HepG2 (cell line): ENCODE data around the gene AQP5. TPM values are rescaled to one million over a fixed set of nuclear protein-coding genes. Genes with fewer than 3 reads are reported as not detected.

Source experiments
- ATAC-seq: fragments of 200-7000 bp; cut with Tn5 transposase; 3 replicates; pipeline ENCODE4 v1.9.1; 2020; ENCODE audit warnings: mild to moderate bottlenecking, moderate library complexity
- BruUV-seq: library from RNA; stranded (reverse); fragments of 400-500 nt; replicated peaks from 2 replicates; lab custom pipeline; 2021; lab: Mats Ljungman, UMichigan
- CTCF ChIA-PET: fragments of 300-600 bp; formaldehyde crosslinking; extraction: SDS; loops from one replicate; lab custom pipeline; 2021; ENCODE audit warnings: low total read pairs, inconsistent platforms, low intra/inter-chr PET ratio; lab: Yijun Ruan, JAX
- POLR2A ChIA-PET: fragments of 350-600 bp; sonication (Branson Sonifier 250); formaldehyde crosslinking; loops from one replicate; lab custom pipeline; 2020; ENCODE audit warnings: antibody characterized with exemption, inconsistent platforms; lab: Yijun Ruan, JAX
- DNase-seq: peaks from one replicate; pipeline ENCODE4 v3.0.0-alpha.2; 2015; ENCODE audit warnings: low spot score
- FAIRE-seq: peaks from 3 replicates; lab custom pipeline; 2011; peaks lifted over from hg19 to GRCh38; lab: Jason Lieb, UNC
- H2AFZ ChIP-seq: one replicate; pipeline ENCODE4 v1.6.1; 2011; ENCODE audit warnings: low read length, inconsistent platforms
- H3K27ac ChIP-seq: fragments of 300-600 bp; 3 replicates; pipeline ENCODE4 v1.8.0; 2011; ENCODE audit warnings: mixed run types, mild to moderate bottlenecking, mixed read lengths, low read length, inconsistent platforms; ENCODE audit not compliant: insufficient read depth; ENCODE audit errors: extremely low read length
- H3K27me3 ChIP-seq, 2 experiments: fragments of 200-600 bp in 1 of 2; 2 replicates in 1 of 2; 3 replicates in 1 of 2; pipeline versions ENCODE4 v1.6.0 to v1.8.0; 2011; ENCODE audit warnings: low read length in 2 of 2, mild to moderate bottlenecking in 2 of 2, moderate library complexity in 2 of 2, inconsistent platforms in 1 of 2; ENCODE audit not compliant: insufficient read depth in 2 of 2, control insufficient read depth in 1 of 2
- H3K36me3 ChIP-seq, 2 experiments: fragments of 200-600 bp in 1 of 2; replicated peaks in 1 of 2; 2 replicates in 1 of 2; 3 replicates in 1 of 2; pipeline versions ENCODE4 v1.5.1 to v1.8.0; 2011; ENCODE audit warnings: low read length in 2 of 2, inconsistent platforms in 1 of 2; ENCODE audit not compliant: insufficient read depth in 2 of 2, control insufficient read depth in 1 of 2
- H3K4me1 ChIP-seq: 2 replicates; pipeline ENCODE4 v1.5.1; 2012; ENCODE audit warnings: low read length, inconsistent platforms; ENCODE audit not compliant: insufficient read depth
- H3K4me2 ChIP-seq: 2 replicates; pipeline ENCODE4 v1.6.0; 2011; ENCODE audit warnings: low read depth, low read length, inconsistent platforms
- H3K4me3 ChIP-seq, 3 experiments: fragments of 200-600 bp in 1 of 3; sonication (generic), shearing (Covaris generic) in 1 of 3; replicated peaks in 1 of 3; 2 replicates each; pipeline ENCODE4 v1.5.1; 2011 to 2016; ENCODE audit warnings: low read length in 3 of 3, inconsistent platforms in 2 of 3, low read depth in 2 of 3, mild to moderate bottlenecking in 2 of 3, control low read depth in 1 of 3, mixed read lengths in 1 of 3; ENCODE audit not compliant: insufficient read depth in 1 of 3
- H3K79me2 ChIP-seq: one replicate; pipeline ENCODE4 v1.6.1; 2011; ENCODE audit warnings: low read length, inconsistent platforms; ENCODE audit not compliant: insufficient read depth
- H3K9ac ChIP-seq: 2 replicates; pipeline ENCODE4 v1.6.0; 2011; ENCODE audit warnings: mild to moderate bottlenecking, low read depth, low read length, inconsistent platforms; ENCODE audit not compliant: insufficient read depth
- H3K9me3 ChIP-seq: 2 replicates; pipeline ENCODE4 v1.5.1; 2012; ENCODE audit warnings: mild to moderate bottlenecking, low read length
- H4K20me1 ChIP-seq: 2 replicates; pipeline ENCODE4 v1.6.0; 2011; ENCODE audit warnings: inconsistent platforms, mild to moderate bottlenecking, low read length, moderate library complexity; ENCODE audit not compliant: insufficient read depth
- DBP ChIP-seq: sonication (generic); formaldehyde crosslinking; IDR thresholded peaks from 2 replicates; pipeline ENCODE4 v1.4.0; 2020; ENCODE audit warnings: missing genetic modification reagents; ENCODE audit errors: not compliant biosample characterization
- DMAP1 ChIP-seq: IDR thresholded peaks from 2 replicates; pipeline ENCODE4 v1.6.1; 2016
- HNRNPH1 ChIP-seq: fragments of 200-400 bp; formaldehyde crosslinking; optimal IDR thresholded peaks from 2 replicates; pipeline ENCODE3; 2017; ENCODE audit warnings: mild to moderate bottlenecking, low read depth, low read length
- MEIS1 ChIP-seq: sonication (generic); formaldehyde crosslinking; IDR thresholded peaks from 2 replicates; pipeline ENCODE4 v1.9.0; 2021; ENCODE audit warnings: mild to moderate bottlenecking, missing genetic modification reagents, moderate library complexity, borderline replicate concordance
- NFYC ChIP-seq: IDR thresholded peaks from 2 replicates; pipeline ENCODE4 v1.6.1; 2016; ENCODE audit warnings: missing genetic modification reagents, missing compliant biosample characterization
- ZNF280D ChIP-seq: sonication (generic); formaldehyde crosslinking; IDR thresholded peaks from 2 replicates; pipeline ENCODE4 v1.5.1; 2020; ENCODE audit warnings: mild to moderate bottlenecking, missing genetic modification reagents
- ZNF501 ChIP-seq: sonication (generic); formaldehyde crosslinking; IDR thresholded peaks from 2 replicates; pipeline ENCODE4 v1.5.1; 2020; ENCODE audit warnings: mild to moderate bottlenecking, moderate library complexity, missing genetic modification reagents
- ZNF607 ChIP-seq: sonication (generic); formaldehyde crosslinking; IDR thresholded peaks from 2 replicates; pipeline ENCODE4 v1.5.1; 2020; ENCODE audit warnings: missing genetic modification reagents, mild to moderate bottlenecking, borderline replicate concordance
- ZNF709 ChIP-seq: sonication (generic); formaldehyde crosslinking; IDR thresholded peaks from 2 replicates; pipeline ENCODE4 v1.5.0; 2020; ENCODE audit warnings: mild to moderate bottlenecking, missing genetic modification reagents
- ZNF720 ChIP-seq: sonication (generic); formaldehyde crosslinking; IDR thresholded peaks from 2 replicates; pipeline ENCODE4 v1.4.0; 2020; ENCODE audit warnings: missing genetic modification reagents
- WGBS: methylation state at CpG from one replicate; pipeline ENCODE4 v1.1.6; 2017; ENCODE audit warnings: low lambda C conversion rate; 5-methylcytosine and 5-hydroxymethylcytosine counted together
- in situ Hi-C: cut with HindIII; loops from 2 replicates; pipeline ENCODE4 v1.10.0; 2017; ENCODE audit warnings: low pct_unique_long_range_greater_than_20kb; ENCODE audit not compliant: extremely low pct_ligation_motif_present
- intact Hi-C: fragments of 100-400 bp; cut with micrococcal nuclease; formaldehyde crosslinking; loops from one replicate; pipeline ENCODE4 v1.10.0; 2022; ENCODE audit not compliant: unreplicated experiment
- polyA plus RNA-seq, 8 experiments: library from polyadenylated mRNA; depleted of rRNA in 3 of 8; stranded (reverse) in 7 of 8; unstranded in 1 of 8; fragments of >200 nt; fragmentation: Illumina TruSeq in 4 of 8; extraction: Trizol in 4 of 8; gene quantifications; 2 replicates each; pipeline versions ENCODE4 v1.2.1 to v1.2.3, GENCODE V29; 2011 to 2016; ENCODE audit warnings: low read depth in 4 of 8, missing spikeins in 1 of 8, mixed read lengths in 1 of 8; ENCODE audit not compliant: insufficient read depth in 1 of 8
- total RNA-seq, 5 experiments: library from RNA; depleted of rRNA; stranded (reverse); fragments of >200 nt; fragmentation: Illumina TruSeq; extraction: Trizol; gene quantifications; 2 replicates each; pipeline ENCODE4 v1.2.3, GENCODE V29; 2016; ENCODE audit warnings: low read depth in 1 of 5
- TF ChIP-seq, protein P1 (sequence below): sonication (generic); formaldehyde crosslinking; IDR thresholded peaks from 2 replicates; pipeline ENCODE4 v1.8.1; 2023; ENCODE audit warnings: mild to moderate bottlenecking, moderate library complexity, missing genetic modification reagents
- TF ChIP-seq, protein P2 (sequence below): IDR thresholded peaks from 2 replicates; pipeline ENCODE4 v1.6.1; 2016; ENCODE audit warnings: mild to moderate bottlenecking

Gene AQP5
- total and polyA plus RNA-seq, 2 of the 13 experiments (the other 11 are each of a cell fraction or from before 2014, with no cell fraction given) = not detected

DNA sequence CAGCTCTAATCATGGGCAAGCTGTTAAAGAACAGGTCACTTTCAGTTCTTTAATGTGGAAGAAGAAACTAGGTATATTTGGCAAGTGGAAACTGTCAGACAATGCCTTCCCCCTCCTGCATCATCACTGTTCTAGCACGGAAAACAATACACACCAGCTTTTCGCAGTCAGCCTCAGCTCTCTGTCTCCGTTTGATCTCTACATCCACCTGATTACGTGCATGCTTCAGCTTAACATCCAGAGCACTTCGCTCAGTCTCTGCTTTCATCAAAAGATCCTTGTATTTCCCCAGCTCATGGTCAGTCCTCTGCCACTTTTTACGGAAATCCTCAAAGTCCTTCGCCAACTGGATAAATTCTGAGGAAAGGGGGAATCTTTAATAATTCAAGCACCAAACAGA is 44.6 kb downstream of the AQP5 start:
- H2AFZ ChIP-seq = no peak overlapping the region
- FAIRE-seq (no peak), ATAC-seq (no peak), DNase-seq (no peak)
- no peaks in the 10 kb centered on the region for H3K79me2 ChIP-seq
- no peak overlapping the region for H3K9ac ChIP-seq
- BruUV-seq = no TSS peak
- H3K27me3 ChIP-seq = no peaks in the 10 kb centered on the region
- 97% methylated on average over 7 of the region's 7 CpGs for WGBS
- POLR2A ChIA-PET = no interaction called here
- intact Hi-C loops (no loop called here), in situ Hi-C loops (no loop called here)
- no peaks in the 10 kb centered on the region for H4K20me1 ChIP-seq
- H3K4me3 ChIP-seq = no peak overlapping the region
- H3K4me1 ChIP-seq = peaks cover 16% of the 10 kb centered on the region
- CTCF ChIA-PET = no interaction called here
- peaks cover 9 to 56% of the 10 kb centered on the region in 2 experiments for H3K36me3 ChIP-seq
- no peaks in the 10 kb centered on the region for H3K9me3 ChIP-seq
- H3K4me2 ChIP-seq = no peak overlapping the region
- H3K27ac ChIP-seq = no peak overlapping the region
- TF ChIP-seq ZNF607 = no peak
- no peak for TF ChIP-seq ZNF709
- TF ChIP-seq, protein P1, sequence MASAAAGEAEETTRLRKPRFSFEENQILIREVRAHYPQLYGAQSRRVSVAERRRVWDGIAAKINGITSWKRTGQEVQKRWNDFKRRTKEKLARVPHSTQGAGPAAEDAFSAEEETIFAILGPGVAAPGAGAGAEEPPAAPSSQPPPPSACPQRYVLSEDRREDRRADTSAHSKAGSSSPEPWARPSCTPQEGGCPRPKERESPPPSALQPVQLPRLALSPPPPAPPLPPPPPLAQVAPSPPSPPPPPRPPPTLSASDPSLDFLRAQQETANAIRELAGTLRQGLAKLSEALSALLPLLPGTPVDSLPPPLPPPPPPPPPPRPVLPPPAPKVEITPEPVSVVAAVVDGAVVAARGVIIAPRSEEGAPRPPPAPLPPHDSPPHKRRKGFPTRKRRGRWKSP (CRISPR knock-in tag) = no peak
- TF ChIP-seq MEIS1 (CRISPR knock-in tag) = no peak
- no peak for TF ChIP-seq NFYC (CRISPR knock-in tag)
- no peak for TF ChIP-seq DBP (CRISPR knock-in tag)
- TF ChIP-seq ZNF501 = no peak
- no peak for TF ChIP-seq DMAP1 (CRISPR knock-in tag)
- no peak for TF ChIP-seq ZNF280D (CRISPR knock-in tag)
- no peak for TF ChIP-seq ZNF720
- TF ChIP-seq, protein P2, sequence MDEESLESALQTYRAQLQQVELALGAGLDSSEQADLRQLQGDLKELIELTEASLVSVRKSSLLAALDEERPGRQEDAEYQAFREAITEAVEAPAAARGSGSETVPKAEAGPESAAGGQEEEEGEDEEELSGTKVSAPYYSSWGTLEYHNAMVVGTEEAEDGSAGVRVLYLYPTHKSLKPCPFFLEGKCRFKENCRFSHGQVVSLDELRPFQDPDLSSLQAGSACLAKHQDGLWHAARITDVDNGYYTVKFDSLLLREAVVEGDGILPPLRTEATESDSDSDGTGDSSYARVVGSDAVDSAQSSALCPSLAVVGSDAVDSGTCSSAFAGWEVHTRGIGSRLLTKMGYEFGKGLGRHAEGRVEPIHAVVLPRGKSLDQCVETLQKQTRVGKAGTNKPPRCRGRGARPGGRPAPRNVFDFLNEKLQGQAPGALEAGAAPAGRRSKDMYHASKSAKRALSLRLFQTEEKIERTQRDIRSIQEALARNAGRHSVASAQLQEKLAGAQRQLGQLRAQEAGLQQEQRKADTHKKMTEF (CRISPR knock-in tag) = no peak
- TF ChIP-seq HNRNPH1 = no peak
